Endometrial microvascular endothelial cells (primary cell): ENCODE data around the gene MCEE. TPM values are rescaled to one million over a fixed set of nuclear protein-coding genes. Genes with fewer than 3 reads are reported as not detected.

ENCODE experiments used
- in situ Hi-C: cut with HindIII; loops from 2 replicates; pipeline ENCODE4 v1.10.0; 2017; ENCODE audit warnings: low sequenced_read_pairs, low pct_unique_long_range_greater_than_20kb; ENCODE audit errors: inconsistent ontology term
- total RNA-seq: library from RNA; depleted of rRNA; stranded (reverse); fragments of >200 nt; gene quantifications from one replicate; pipeline ENCODE4 v1.2.3, GENCODE V29; 2015; ENCODE audit errors: inconsistent ontology term

MCEE gene
- total RNA-seq, 1 donor from 2014 or later = 4.7 TPM

GRCh38 chr2:71064110-71064611 is 65.9 kb downstream of the MCEE start:
- in situ Hi-C loops = no loop called here

- in situ Hi-C loops = no loop called here
Observed at GRCh38 chr2:71063216-71063615, 66.8 kb downstream of the MCEE start.

GRCh38 chr2:71060871-71061270 is 69.2 kb downstream of the MCEE start:
- in situ Hi-C loops = no loop called here

- in situ Hi-C loops = no loop called here
Observed at GRCh38 chr2:71060211-71060610, 69.8 kb downstream of the MCEE start.

Other genes starting within 250 kb of the MCEE start
- gene VAX2, start 229.7 kb downstream of the MCEE start, total RNA-seq = 6.4 TPM
- gene ATP6V1B1, start 194.3 kb downstream of the MCEE start, total RNA-seq = not detected
- not detected for gene ANKRD53, start 151.6 kb downstream of the MCEE start, total RNA-seq
- gene TEX261, start 135.4 kb downstream of the MCEE start, total RNA-seq = 88.5 TPM
- gene NAGK, start 61.6 kb downstream of the MCEE start, total RNA-seq = 105 TPM
- gene MPHOSPH10, start 405 bp upstream of the MCEE start, total RNA-seq = 10.8 TPM
- 1.1 TPM for gene PAIP2B, start 96.9 kb upstream of the MCEE start, total RNA-seq
- 88.4 TPM for gene ZNF638, start 201.6 kb upstream of the MCEE start, total RNA-seq